ENCODE measurements around the gene TSPAN33. TPM values are rescaled to one million over a fixed set of nuclear protein-coding genes. Genes with fewer than 3 reads are reported as not detected.
"Not testable (repeated sequence)": the region's sequence is repeated elsewhere in the genome, so short reads cannot be mapped to it uniquely, and the experiment has no call there.

Gene TSPAN33
- total RNA-seq, 4 donors from 2014 or later = 2.5 to 8.1 (median 2.9) TPM

- DNase-seq = peak; percentile 87
- TF ChIP-seq CTCF (IDR thresholded peaks at IDR 0.05) (peak; percentile 88 to 94 (median 90)), POLR2AphosphoS5 (IDR thresholded peaks at IDR 0.05) (no peak)
- no peak overlapping the region for H3K4me3 ChIP-seq
- H3K27ac ChIP-seq = no peak overlapping the region
- H3K9me3 ChIP-seq = no peaks in the 10 kb centered on the region
- no peaks in the 10 kb centered on the region for H3K27me3 ChIP-seq
- H3K36me3 ChIP-seq = no peaks in the 10 kb centered on the region
- peaks cover 0 to 3% (median 0%) of the 10 kb centered on the region in 4 donors for H3K4me1 ChIP-seq
- in situ Hi-C loops (cut with MboI; ENCODE audit: low pct_ligation_motif_present in 1 of 4, low pct_unique_long_range_greater_than_20kb in 1 of 4, low sequenced_read_pairs in 3 of 4) (loop anchor here in 3 of 4 donors (5.0 to 25.0 kb wide), 2 partner anchors 79 to 244 kb away; no protein-coding TSS in a partner anchor), intact Hi-C loops (cut with DNase I; ENCODE audit: low total_unique reads) (loop anchor here (5.0 kb wide), 1 partner anchor 54 kb away; no protein-coding TSS in a partner anchor)
- WGBS, 2 donors (ENCODE audit: low coverage in 1 of 2) = 0 to 15% methylated on average over 1 to 9 of the region's 9 CpGs
These were observed 74.1 kb downstream of the TSPAN33 start for GRCh38 chr7:129218514-129219062.

GRCh38 chr7:129219166-129219565 lies 74.7 kb downstream of the TSPAN33 start:
- in situ Hi-C loops (cut with MboI; ENCODE audit: low pct_ligation_motif_present in 1 of 4, low pct_unique_long_range_greater_than_20kb in 1 of 4, low sequenced_read_pairs in 3 of 4) = loop anchor here in 3 of 4 donors (5.0 to 25.0 kb wide), 2 partner anchors 78 to 243 kb away; no protein-coding TSS in a partner anchor
- H3K27me3 ChIP-seq, H3K4me3 ChIP-seq, H3K4me1 ChIP-seq, H3K9me3 ChIP-seq, H3K27ac ChIP-seq, DNase-seq, H3K36me3 ChIP-seq: not testable (repeated sequence)
- intact Hi-C loops (cut with DNase I; ENCODE audit: low total_unique reads) = loop anchor here (5.0 kb wide), 1 partner anchor 53 kb away; no protein-coding TSS in a partner anchor
- 87% methylated on average over 4 of the region's 4 CpGs; no CpG with 5 or more reads in 1 of the 2 donors for WGBS, 2 donors (ENCODE audit: low coverage in 1 of 2)

Small RNAs within 50 kb of the gene (small RNA-seq; reads per million reads assigned to genes)
- 0 reads per million in 4 donors for gene RNY1P11

Other genes with a start within 250 kb of the TSPAN33 start
- gene KCP, start 234.0 kb upstream of the TSPAN33 start, total RNA-seq = under 1 TPM in 3 of 4 donors, not detected in 1; 0.32 to 0.75 (median 0.68) TPM
- gene IRF5, start 206.8 kb upstream of the TSPAN33 start, total RNA-seq = 1 to 10 TPM; 2.2 to 10.0 (median 6.2) TPM
- gene TNPO3, start 89.6 kb upstream of the TSPAN33 start, total RNA-seq = 10 to 100 TPM; 29.9 to 41.6 (median 37.8) TPM
- gene SMO, start 43.9 kb downstream of the TSPAN33 start, total RNA-seq = 1 to 10 TPM; 1.9 to 8.6 (median 3.5) TPM
- 100 to 1,000 TPM in 3 of 4 donors, 10 to 100 TPM in 1; 93.7 to 635 (median 551) TPM for gene AHCYL2, start 80.3 kb downstream of the TSPAN33 start, total RNA-seq